ENCODE data around the gene KDM4B.

DNA sequence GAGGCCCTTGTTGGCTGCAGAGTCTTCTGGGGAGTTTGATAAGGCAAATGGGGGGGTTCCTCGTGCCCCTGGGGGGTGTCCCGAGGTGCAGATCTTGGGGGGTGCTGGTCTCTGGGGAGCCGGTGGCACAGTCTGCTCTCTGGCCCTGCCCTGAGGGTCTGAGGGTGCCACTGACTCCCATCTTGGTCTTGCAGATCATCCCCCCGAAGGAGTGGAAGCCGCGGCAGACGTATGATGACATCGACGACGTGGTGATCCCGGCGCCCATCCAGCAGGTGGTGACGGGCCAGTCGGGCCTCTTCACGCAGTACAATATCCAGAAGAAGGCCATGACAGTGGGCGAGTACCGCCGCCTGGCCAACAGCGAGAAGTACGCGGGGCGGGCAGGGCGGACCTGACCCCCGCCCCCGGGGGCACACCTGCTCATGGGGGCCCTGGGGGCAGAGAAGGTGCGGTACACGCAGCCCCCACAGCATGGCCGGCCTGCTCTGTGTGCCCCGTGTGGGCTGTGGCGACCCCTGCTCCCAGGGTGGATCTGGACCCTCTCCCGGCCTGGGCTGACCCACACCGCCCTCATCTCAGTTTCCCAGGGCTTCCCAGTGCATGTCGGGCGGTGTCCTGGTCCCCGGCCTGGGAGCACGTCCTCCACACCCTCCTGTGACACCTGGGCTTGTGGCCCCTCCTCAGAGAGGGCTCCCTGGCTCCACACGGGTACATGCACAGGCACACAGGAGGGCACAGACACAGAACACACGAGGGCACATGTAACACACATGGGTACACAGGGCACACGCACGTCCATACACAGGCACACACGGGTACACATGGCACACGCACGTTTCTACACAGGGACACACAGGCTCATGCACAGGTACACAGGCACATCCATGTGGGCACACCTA lies 71.0 kb downstream of the KDM4B start:
- TF ChIP-seq, protein P1, sequence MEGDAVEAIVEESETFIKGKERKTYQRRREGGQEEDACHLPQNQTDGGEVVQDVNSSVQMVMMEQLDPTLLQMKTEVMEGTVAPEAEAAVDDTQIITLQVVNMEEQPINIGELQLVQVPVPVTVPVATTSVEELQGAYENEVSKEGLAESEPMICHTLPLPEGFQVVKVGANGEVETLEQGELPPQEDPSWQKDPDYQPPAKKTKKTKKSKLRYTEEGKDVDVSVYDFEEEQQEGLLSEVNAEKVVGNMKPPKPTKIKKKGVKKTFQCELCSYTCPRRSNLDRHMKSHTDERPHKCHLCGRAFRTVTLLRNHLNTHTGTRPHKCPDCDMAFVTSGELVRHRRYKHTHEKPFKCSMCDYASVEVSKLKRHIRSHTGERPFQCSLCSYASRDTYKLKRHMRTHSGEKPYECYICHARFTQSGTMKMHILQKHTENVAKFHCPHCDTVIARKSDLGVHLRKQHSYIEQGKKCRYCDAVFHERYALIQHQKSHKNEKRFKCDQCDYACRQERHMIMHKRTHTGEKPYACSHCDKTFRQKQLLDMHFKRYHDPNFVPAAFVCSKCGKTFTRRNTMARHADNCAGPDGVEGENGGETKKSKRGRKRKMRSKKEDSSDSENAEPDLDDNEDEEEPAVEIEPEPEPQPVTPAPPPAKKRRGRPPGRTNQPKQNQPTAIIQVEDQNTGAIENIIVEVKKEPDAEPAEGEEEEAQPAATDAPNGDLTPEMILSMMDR (IDR thresholded peaks at IDR 0.05; ENCODE audit: low read depth, low read length, missing input control): no peak
- TF ChIP-seq, protein P2, sequence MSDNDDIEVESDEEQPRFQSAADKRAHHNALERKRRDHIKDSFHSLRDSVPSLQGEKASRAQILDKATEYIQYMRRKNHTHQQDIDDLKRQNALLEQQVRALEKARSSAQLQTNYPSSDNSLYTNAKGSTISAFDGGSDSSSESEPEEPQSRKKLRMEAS (IDR thresholded peaks at IDR 0.05): no peak
- TF ChIP-seq, protein P3, sequence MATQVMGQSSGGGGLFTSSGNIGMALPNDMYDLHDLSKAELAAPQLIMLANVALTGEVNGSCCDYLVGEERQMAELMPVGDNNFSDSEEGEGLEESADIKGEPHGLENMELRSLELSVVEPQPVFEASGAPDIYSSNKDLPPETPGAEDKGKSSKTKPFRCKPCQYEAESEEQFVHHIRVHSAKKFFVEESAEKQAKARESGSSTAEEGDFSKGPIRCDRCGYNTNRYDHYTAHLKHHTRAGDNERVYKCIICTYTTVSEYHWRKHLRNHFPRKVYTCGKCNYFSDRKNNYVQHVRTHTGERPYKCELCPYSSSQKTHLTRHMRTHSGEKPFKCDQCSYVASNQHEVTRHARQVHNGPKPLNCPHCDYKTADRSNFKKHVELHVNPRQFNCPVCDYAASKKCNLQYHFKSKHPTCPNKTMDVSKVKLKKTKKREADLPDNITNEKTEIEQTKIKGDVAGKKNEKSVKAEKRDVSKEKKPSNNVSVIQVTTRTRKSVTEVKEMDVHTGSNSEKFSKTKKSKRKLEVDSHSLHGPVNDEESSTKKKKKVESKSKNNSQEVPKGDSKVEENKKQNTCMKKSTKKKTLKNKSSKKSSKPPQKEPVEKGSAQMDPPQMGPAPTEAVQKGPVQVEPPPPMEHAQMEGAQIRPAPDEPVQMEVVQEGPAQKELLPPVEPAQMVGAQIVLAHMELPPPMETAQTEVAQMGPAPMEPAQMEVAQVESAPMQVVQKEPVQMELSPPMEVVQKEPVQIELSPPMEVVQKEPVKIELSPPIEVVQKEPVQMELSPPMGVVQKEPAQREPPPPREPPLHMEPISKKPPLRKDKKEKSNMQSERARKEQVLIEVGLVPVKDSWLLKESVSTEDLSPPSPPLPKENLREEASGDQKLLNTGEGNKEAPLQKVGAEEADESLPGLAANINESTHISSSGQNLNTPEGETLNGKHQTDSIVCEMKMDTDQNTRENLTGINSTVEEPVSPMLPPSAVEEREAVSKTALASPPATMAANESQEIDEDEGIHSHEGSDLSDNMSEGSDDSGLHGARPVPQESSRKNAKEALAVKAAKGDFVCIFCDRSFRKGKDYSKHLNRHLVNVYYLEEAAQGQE (IDR thresholded peaks at IDR 0.05): no peak
- TF ChIP-seq HNF4G (IDR thresholded peaks at IDR 0.05): no peak
- TF ChIP-seq, protein P4, sequence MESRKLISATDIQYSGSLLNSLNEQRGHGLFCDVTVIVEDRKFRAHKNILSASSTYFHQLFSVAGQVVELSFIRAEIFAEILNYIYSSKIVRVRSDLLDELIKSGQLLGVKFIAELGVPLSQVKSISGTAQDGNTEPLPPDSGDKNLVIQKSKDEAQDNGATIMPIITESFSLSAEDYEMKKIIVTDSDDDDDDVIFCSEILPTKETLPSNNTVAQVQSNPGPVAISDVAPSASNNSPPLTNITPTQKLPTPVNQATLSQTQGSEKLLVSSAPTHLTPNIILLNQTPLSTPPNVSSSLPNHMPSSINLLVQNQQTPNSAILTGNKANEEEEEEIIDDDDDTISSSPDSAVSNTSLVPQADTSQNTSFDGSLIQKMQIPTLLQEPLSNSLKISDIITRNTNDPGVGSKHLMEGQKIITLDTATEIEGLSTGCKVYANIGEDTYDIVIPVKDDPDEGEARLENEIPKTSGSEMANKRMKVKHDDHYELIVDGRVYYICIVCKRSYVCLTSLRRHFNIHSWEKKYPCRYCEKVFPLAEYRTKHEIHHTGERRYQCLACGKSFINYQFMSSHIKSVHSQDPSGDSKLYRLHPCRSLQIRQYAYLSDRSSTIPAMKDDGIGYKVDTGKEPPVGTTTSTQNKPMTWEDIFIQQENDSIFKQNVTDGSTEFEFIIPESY (IDR thresholded peaks at IDR 0.05): no peak
- no peak for TF ChIP-seq FOXA1 (IDR thresholded peaks at IDR 0.05)
- TF ChIP-seq RXRA (IDR thresholded peaks at IDR 0.05): no peak
